K562 (cell line): ENCODE measurements around the gene CCDC171. TPM values are rescaled to one million over a fixed set of nuclear protein-coding genes. Genes with fewer than 3 reads are reported as not detected.
"Not testable (repeated sequence)": the region's sequence is repeated elsewhere in the genome, so short reads cannot be mapped to it uniquely, and the experiment has no call there.

Experiments used
- ATAC-seq: fragments of 200-7000 bp; cut with Tn5 transposase; 3 replicates; pipeline ENCODE4 v1.9.1; 2020; ENCODE audit warnings: moderate library complexity
- BruUV-seq: library from RNA; stranded (reverse); fragments of 400-500 nt; replicated peaks from 2 replicates; lab custom pipeline; 2021; lab: Mats Ljungman, UMichigan
- CTCF ChIA-PET: fragments of 300-600 bp; formaldehyde crosslinking; extraction: SDS; loops from one replicate; lab custom pipeline; 2021; ENCODE audit warnings: low intra/inter-chr PET ratio; lab: Yijun Ruan, JAX
- POLR2A ChIA-PET: fragments of 300-600, 350-650 bp; sonication (Branson Sonifier 250); formaldehyde crosslinking; extraction: SDS; loops from one replicate; lab custom pipeline; 2021; ENCODE audit warnings: antibody characterized with exemption, inconsistent platforms; lab: Yijun Ruan, JAX
- DNase-seq, 4 experiments: peaks; one replicate each; pipeline versions ENCODE4 v3.0.0 to v3.0.0-alpha.2; 2011 to 2018; ENCODE audit warnings: low spot score in 3 of 4, mixed read lengths in 3 of 4; ENCODE audit errors: extremely low read depth in 1 of 4
- FAIRE-seq: peaks from 2 replicates; lab custom pipeline; 2011; peaks lifted over from hg19 to GRCh38; lab: Jason Lieb, UNC
- H2AFZ ChIP-seq: 2 replicates; pipeline ENCODE4 v1.6.0; 2011; ENCODE audit warnings: low read depth, low read length, control low read depth, inconsistent platforms
- H3K27ac ChIP-seq: fragments of 200-600 bp; 3 replicates; pipeline ENCODE4 v1.8.0; 2011; ENCODE audit warnings: low read depth, mild to moderate bottlenecking, control low read depth, inconsistent platforms, low read length, moderate library complexity, mixed read lengths; ENCODE audit errors: extremely low read depth
- H3K27me3 ChIP-seq, 2 experiments: fragments of 300-600 bp in 1 of 2; 2 replicates in 1 of 2; 3 replicates in 1 of 2; pipeline versions ENCODE4 v1.6.0 to v1.8.0; 2011; ENCODE audit warnings: inconsistent platforms in 2 of 2, low read length in 2 of 2, mild to moderate bottlenecking in 1 of 2, mixed read lengths in 1 of 2, moderate library complexity in 1 of 2; ENCODE audit not compliant: control insufficient read depth in 2 of 2, insufficient read depth in 2 of 2
- H3K36me3 ChIP-seq: fragments of 300-600 bp; 3 replicates; pipeline ENCODE4 v1.8.0; 2011; ENCODE audit warnings: mild to moderate bottlenecking, low read length, inconsistent platforms; ENCODE audit not compliant: control insufficient read depth, insufficient read depth
- H3K4me1 ChIP-seq, 2 experiments: fragments of 200-600 bp in 1 of 2; replicated peaks in 1 of 2; 2 replicates in 1 of 2; 3 replicates in 1 of 2; pipeline versions ENCODE4 v1.5.1 to v1.8.0; 2011; ENCODE audit warnings: inconsistent platforms in 2 of 2, low read length in 2 of 2, mild to moderate bottlenecking in 1 of 2, mixed read lengths in 1 of 2, moderate library complexity in 1 of 2; ENCODE audit not compliant: control insufficient read depth in 2 of 2, insufficient read depth in 2 of 2
- H3K4me2 ChIP-seq: 2 replicates; pipeline ENCODE4 v1.6.1; 2011; ENCODE audit warnings: low read length, control low read depth, inconsistent platforms, mixed read lengths; ENCODE audit not compliant: insufficient read depth
- H3K4me3 ChIP-seq: fragments of 200-600 bp; sonication (generic), shearing (Covaris generic); 2 replicates; pipeline ENCODE4 v1.5.1; 2016; ENCODE audit warnings: control low read depth, inconsistent platforms
- H3K79me2 ChIP-seq: fragments of 200-600 bp; 3 replicates; pipeline ENCODE4 v1.8.0; 2011; ENCODE audit warnings: low read length, inconsistent platforms; ENCODE audit not compliant: control insufficient read depth, insufficient read depth
- H3K9ac ChIP-seq, 2 experiments: 2 replicates each; pipeline versions ENCODE4 v1.6.0 to v1.6.1; 2011; ENCODE audit warnings: low read depth in 2 of 2, low read length in 2 of 2, control low read depth in 1 of 2, inconsistent platforms in 1 of 2, mild to moderate bottlenecking in 1 of 2, mixed read lengths in 1 of 2; ENCODE audit not compliant: insufficient read depth in 1 of 2
- H3K9me1 ChIP-seq: one replicate; pipeline ENCODE4 v1.6.0; 2011; ENCODE audit warnings: inconsistent platforms, mild to moderate bottlenecking, low read length, moderate library complexity; ENCODE audit not compliant: control insufficient read depth, insufficient read depth
- H3K9me3 ChIP-seq: replicated peaks from 2 replicates; pipeline ENCODE4 v1.5.1; 2011; ENCODE audit warnings: low read depth, low read length, inconsistent platforms; ENCODE audit not compliant: control insufficient read depth, insufficient read depth
- H4K20me1 ChIP-seq: replicated peaks from 2 replicates; pipeline ENCODE4 v1.6.1; 2011; ENCODE audit warnings: low read length, inconsistent platforms, mixed read lengths; ENCODE audit not compliant: control insufficient read depth, insufficient read depth
- BRF1 ChIP-seq: IDR thresholded peaks from 3 replicates; pipeline ENCODE4 v1.6.1; 2011; ENCODE audit warnings: borderline replicate concordance, mild to moderate bottlenecking; ENCODE audit not compliant: insufficient read length; ENCODE audit errors: extremely low read depth
- C11orf30 ChIP-seq: fragments of 450-650 bp; IDR thresholded peaks from 2 replicates; pipeline ENCODE4 v1.6.1; 2016; ENCODE audit warnings: low read depth, mild to moderate bottlenecking
- MAFF ChIP-seq: IDR thresholded peaks from 2 replicates; pipeline ENCODE4 v1.6.1; 2012; ENCODE audit warnings: low read length, improper control_type of control experiment
- MAFG ChIP-seq: fragments of 450-650 bp; conservative IDR thresholded peaks from 2 replicates; pipeline ENCODE4 v1.6.1; 2016; ENCODE audit warnings: missing genetic modification characterization, missing compliant biosample characterization
- ZNF134 ChIP-seq: fragments of 250-450 bp; sonication (Bioruptor Pico); conservative IDR thresholded peaks from 2 replicates; pipeline ENCODE4 v1.4.0; 2020
- ZNF316 ChIP-seq: fragments of 450-650 bp; IDR thresholded peaks from 2 replicates; pipeline ENCODE4 v1.6.1; 2016
- WGBS: fragments of 100-300 bp; shearing (Covaris generic); methylation state at CpG from one replicate; pipeline ENCODE4 v1.1.6; 2016; ENCODE audit warnings: low coverage, mixed read lengths; ENCODE audit not compliant: insufficient coverage; ENCODE audit errors: missing lambda C conversion rate; 5-methylcytosine and 5-hydroxymethylcytosine counted together
- in situ Hi-C: fragments of 300-500 bp; cut with MboI; formaldehyde crosslinking; loops from 4 replicates; pipeline ENCODE4 v1.15.0; 2018; ENCODE audit warnings: inconsistent platforms, mixed read lengths
- intact Hi-C: fragments of 100-400 bp; cut with micrococcal nuclease; formaldehyde crosslinking; loops from 2 replicates; pipeline ENCODE4 v1.14.2; 2022
- polyA plus RNA-seq, 8 experiments: library from polyadenylated mRNA; depleted of rRNA in 4 of 8; stranded (reverse) in 5 of 8; unstranded in 3 of 8; fragments of >200 nt; fragmentation: Nextera tagmentation in 2 of 8; fragmentation: Illumina TruSeq in 1 of 8; extraction: Ambion mirVana in 2 of 8; extraction: Trizol in 1 of 8; gene quantifications; 2 replicates each; pipeline versions ENCODE4 v1.2.1 to v1.2.3, GENCODE V29; 2011 to 2014; ENCODE audit warnings: inconsistent platforms in 1 of 8, missing spikeins in 1 of 8
- total RNA-seq, 7 experiments: library from RNA; depleted of rRNA in 6 of 7; stranded (reverse); fragments of >200 nt in 6 of 7; fragmentation: Illumina TruSeq in 2 of 7; extraction: Trizol in 2 of 7; gene quantifications; 2 replicates each; pipeline versions ENCODE4 v1.2.1 to v1.2.3, GENCODE V29; 2011 to 2021; ENCODE audit warnings: low replicate concordance in 1 of 7

The CCDC171 gene
- total and polyA plus RNA-seq, 9 of the 15 experiments (the other 6 are each of a cell fraction or from before 2014, with no cell fraction given) = 0.08 to 3.8 (median 0.27) TPM

DNA sequence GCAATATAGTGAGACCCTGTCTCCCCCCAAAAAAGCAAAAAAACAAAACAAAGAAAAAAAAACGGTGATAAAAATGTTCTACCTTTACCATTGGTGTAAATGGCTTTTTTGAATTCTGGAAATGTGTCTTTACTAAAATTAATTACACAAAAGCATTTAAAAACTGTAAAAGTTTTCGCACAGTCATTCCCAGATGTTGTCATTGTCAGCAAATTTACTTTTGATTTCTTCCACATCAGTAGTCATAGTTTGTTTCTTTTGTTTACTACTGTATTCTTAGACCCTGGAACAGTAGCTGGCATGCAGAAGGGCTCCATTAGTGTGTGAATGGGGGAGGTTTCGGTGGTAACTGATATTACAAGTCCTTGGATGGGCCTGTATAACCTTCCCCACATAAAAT, 39.5 kb downstream of the CCDC171 start:
- BruUV-seq = no TSS peak
- intact Hi-C loops = loop anchor here (5.0 kb wide), 1 partner anchor 40 kb away; the partner anchor contains the start of gene CCDC171
- POLR2A ChIA-PET = interaction anchor here (0.8 kb wide), 1 partner anchor 10 kb away, joined by 3 read pairs; no protein-coding TSS in a partner anchor

DNA sequence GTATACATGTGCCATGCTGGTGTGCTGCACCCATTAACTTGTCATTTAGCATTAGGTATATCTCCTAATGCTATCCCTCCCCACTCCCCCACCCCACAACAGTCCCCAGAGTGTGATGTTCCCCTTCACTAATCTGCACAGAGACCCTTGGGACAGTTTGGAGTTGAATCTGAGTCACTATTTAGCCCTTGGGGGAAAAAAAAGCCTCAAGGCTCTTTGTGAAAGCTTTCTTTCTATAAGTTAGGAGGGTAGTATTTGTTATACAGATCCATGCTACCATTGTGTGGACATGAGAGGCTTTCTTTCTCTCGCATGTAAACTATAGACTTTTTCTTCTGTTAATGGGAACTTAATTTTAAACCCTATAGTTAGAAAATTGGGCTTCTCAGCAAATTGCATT, 40.1 kb downstream of the CCDC171 start:
- intact Hi-C loops = loop anchor here (5.0 kb wide), 1 partner anchor 41 kb away; the partner anchor contains the start of gene CCDC171
- H3K27ac ChIP-seq, CTCF ChIA-PET, H3K27me3 ChIP-seq, in situ Hi-C loops, BruUV-seq, H3K9me1 ChIP-seq, H3K9ac ChIP-seq, H3K9me3 ChIP-seq, H3K79me2 ChIP-seq, H3K4me2 ChIP-seq, H3K36me3 ChIP-seq, H4K20me1 ChIP-seq, H3K4me3 ChIP-seq, H3K4me1 ChIP-seq, H2AFZ ChIP-seq, DNase-seq, POLR2A ChIA-PET, ATAC-seq, FAIRE-seq: not testable (repeated sequence)
- WGBS = 0% methylated on average over 1 of the region's 1 CpG

More for the DNA sequence above, 39.5 kb downstream of the CCDC171 start:
- FAIRE-seq (no peak), DNase-seq (no peak)
- no peak for TF ChIP-seq BRF1
- TF ChIP-seq ZNF316 = peak; percentile 79
- peak; percentile 16; the same call in 1 of the 2 replicates for TF ChIP-seq MAFF
- peak; percentile 50; the same call in 1 of the 2 replicates for TF ChIP-seq C11orf30
- TF ChIP-seq MAFG (tag) = peak; percentile 34; the same call in 1 of the 2 replicates
- TF ChIP-seq ZNF134 (CRISPR knock-in tag) = no peak
- TF ChIP-seq, all 486 proteins: peak for 4
- Histone ChIP-seq H3K4me2 (no peak overlapping the region), H4K20me1 (no peaks in the 10 kb centered on the region), H3K9me3 (no peaks in the 10 kb centered on the region), H3K9me1 (no peaks in the 10 kb centered on the region), H3K4me3 (no peak overlapping the region), H3K27ac (no peak overlapping the region), H3K36me3 (no peaks in the 10 kb centered on the region), H3K79me2 (no peaks in the 10 kb centered on the region), H3K4me1 (no peaks in the 10 kb centered on the region), H2AFZ (no peak overlapping the region), H3K27me3 (no peaks in the 10 kb centered on the region), H3K9ac (no peak overlapping the region)
- CTCF ChIA-PET = no interaction called here
- WGBS = 6% methylated on average over 3 of the region's 3 CpGs
- ATAC-seq = no peak
- in situ Hi-C loops = no loop called here
